ENCODE results near the gene ALG12. TPM values are rescaled to one million over a fixed set of nuclear protein-coding genes. Genes with fewer than 3 reads are reported as not detected.

The ALG12 gene
- total RNA-seq, 1 donor from 2014 or later = 16.4 TPM

- TF ChIP-seq CTCF (conservative IDR thresholded peaks at IDR 0.05; ENCODE audit: low read depth, low read length) = no peak
- DNase-seq (ENCODE audit: low read depth) = no peak
- peak within 1 kb of the TSS; percentile 87 for H3K4me3 ChIP-seq (ENCODE audit: low read depth, low read length)
Observed at GRCh38 chr22:49960159-49961004, 42.1 kb upstream of the ALG12 start, which contains the start of gene PIM3. Gene PIM3 (plus strand): TSS chr22:49960772. CDS start chr22:49960948, 176 bp downstream.

GRCh38 chr22:49959782-49960158 is 41.5 kb upstream of the ALG12 start:
- H3K4me3 ChIP-seq (ENCODE audit: low read depth, low read length) = peak overlapping the region; percentile 87
- no peak for TF ChIP-seq CTCF (conservative IDR thresholded peaks at IDR 0.05; ENCODE audit: low read depth, low read length)
- no peak for DNase-seq (ENCODE audit: low read depth)

- no peak for TF ChIP-seq CTCF (conservative IDR thresholded peaks at IDR 0.05; ENCODE audit: low read depth, low read length)
- H3K4me3 ChIP-seq (ENCODE audit: low read depth, low read length) = peak overlapping the region; percentile 87
- DNase-seq (ENCODE audit: low read depth) = no peak
Observed at GRCh38 chr22:49958931-49959781, 40.9 kb upstream of the ALG12 start.

GRCh38 chr22:49958366-49958921 is 40.2 kb upstream of the ALG12 start:
- TF ChIP-seq CTCF (conservative IDR thresholded peaks at IDR 0.05; ENCODE audit: low read depth, low read length) = no peak
- no peak for DNase-seq (ENCODE audit: low read depth)

GRCh38 chr22:49957826-49958365 is 39.7 kb upstream of the ALG12 start:
- no peak for DNase-seq (ENCODE audit: low read depth)
- H3K4me3 ChIP-seq (ENCODE audit: low read depth, low read length) = no peak overlapping the region
- TF ChIP-seq CTCF (conservative IDR thresholded peaks at IDR 0.05; ENCODE audit: low read depth, low read length) = no peak

More at GRCh38 chr22:49958366-49958921, 40.2 kb upstream of the ALG12 start:
- no peak overlapping the region for H3K4me3 ChIP-seq (ENCODE audit: low read depth, low read length)

GRCh38 chr22:49956914-49957825 is 38.9 kb upstream of the ALG12 start:
- no peak overlapping the region for H3K4me3 ChIP-seq (ENCODE audit: low read depth, low read length)
- no peak for TF ChIP-seq CTCF (conservative IDR thresholded peaks at IDR 0.05; ENCODE audit: low read depth, low read length)
- no peak for DNase-seq (ENCODE audit: low read depth)
